NCI-H524 (cell line): ENCODE data around the gene CCR8.
"Not testable (repeated sequence)": the region's sequence is repeated elsewhere in the genome, so short reads cannot be mapped to it uniquely, and the experiment has no call there.

ENCODE experiments used
- DNase-seq, 2 experiments: peaks; one replicate each; lab custom pipeline; 2025; lab: John Stamatoyannopoulos, UW

Gene CCR8

GRCh38 chr3:39349080-39349479 is 19.6 kb downstream of the CCR8 start:
- no peak for DNase-seq

GRCh38 chr3:39350714-39351113 is 21.2 kb downstream of the CCR8 start:
- DNase-seq: no peak

GRCh38 chr3:39351134-39351533 is 21.6 kb downstream of the CCR8 start:
- DNase-seq: not testable (repeated sequence)

GRCh38 chr3:39353168-39353927 is 23.8 kb downstream of the CCR8 start:
- not testable (repeated sequence) for DNase-seq

- DNase-seq: no peak
These were observed 28.8 kb downstream of the CCR8 start for GRCh38 chr3:39358333-39358732.

GRCh38 chr3:39361252-39361927 is 31.9 kb downstream of the CCR8 start:
- DNase-seq: no peak

- no peak for DNase-seq
These were observed 32.7 kb downstream of the CCR8 start for GRCh38 chr3:39362192-39362591.

- DNase-seq: no peak
These were observed 33.3 kb downstream of the CCR8 start for GRCh38 chr3:39362812-39363211.

- not testable (repeated sequence) for DNase-seq
These were observed 40.9 kb downstream of the CCR8 start for GRCh38 chr3:39370450-39370849.

- no peak for DNase-seq
These were observed 43.3 kb downstream of the CCR8 start for GRCh38 chr3:39372833-39373232.

- DNase-seq: no peak
These were observed 47.6 kb downstream of the CCR8 start for GRCh38 chr3:39376959-39377634.

- DNase-seq: no peak
These were observed 48.6 kb downstream of the CCR8 start for GRCh38 chr3:39378088-39378487.

GRCh38 chr3:39378957-39379777 is 49.7 kb downstream of the CCR8 start:
- no peak for DNase-seq

GRCh38 chr3:39379778-39380155 is 50.3 kb downstream of the CCR8 start:
- DNase-seq: no peak

GRCh38 chr3:39381432-39381831 is 51.9 kb downstream of the CCR8 start:
- no peak for DNase-seq
